HG02840 (cell line): ENCODE results near the gene MAPK1.
"Not testable (repeated sequence)": the region's sequence is repeated elsewhere in the genome, so short reads cannot be mapped to it uniquely, and the experiment has no call there.

Experiments used
- ATAC-seq: cut with Tn5 transposase; IDR thresholded peaks from one replicate; pipeline ENCODE4 v1.9.1; 2021; ENCODE audit warnings: mild to moderate bottlenecking, moderate library complexity, moderate number of reproducible peaks; ENCODE audit not compliant: unreplicated experiment, low FRiP score

Gene MAPK1

DNA sequence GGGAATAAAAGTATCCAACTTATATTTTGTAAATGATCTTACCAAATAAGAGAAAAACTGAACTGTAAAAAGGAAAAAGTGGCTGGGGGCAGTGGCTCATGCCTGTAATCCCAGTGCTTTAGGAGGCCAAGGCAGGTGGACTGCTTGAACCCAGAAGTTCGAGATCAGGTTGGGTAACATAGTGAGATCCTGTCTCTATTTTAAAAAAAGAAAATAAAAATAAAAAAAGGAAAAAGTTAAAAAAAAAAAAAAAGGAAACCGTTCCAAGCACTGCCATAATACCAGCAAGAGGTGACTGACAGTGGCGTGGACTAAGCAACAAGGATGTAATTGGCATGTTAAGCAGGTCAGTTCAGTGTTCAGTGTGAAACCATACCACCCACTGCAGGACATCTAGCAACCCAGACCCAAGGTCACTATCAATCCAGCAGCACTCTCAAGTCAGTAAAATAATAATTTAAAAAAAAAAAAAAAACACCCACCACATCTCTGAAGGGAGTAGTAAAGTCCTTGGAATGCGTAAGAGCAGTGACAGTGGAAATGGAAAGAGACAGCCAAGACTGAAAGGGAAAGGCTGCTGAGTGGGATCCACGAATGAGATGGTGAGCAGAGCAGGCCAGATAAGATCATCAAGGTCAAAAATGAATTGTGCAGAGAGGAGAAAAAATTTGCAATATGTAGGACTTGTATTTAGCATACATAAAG, 43.6 kb downstream of the MAPK1 start:
- ATAC-seq, result no peak

DNA sequence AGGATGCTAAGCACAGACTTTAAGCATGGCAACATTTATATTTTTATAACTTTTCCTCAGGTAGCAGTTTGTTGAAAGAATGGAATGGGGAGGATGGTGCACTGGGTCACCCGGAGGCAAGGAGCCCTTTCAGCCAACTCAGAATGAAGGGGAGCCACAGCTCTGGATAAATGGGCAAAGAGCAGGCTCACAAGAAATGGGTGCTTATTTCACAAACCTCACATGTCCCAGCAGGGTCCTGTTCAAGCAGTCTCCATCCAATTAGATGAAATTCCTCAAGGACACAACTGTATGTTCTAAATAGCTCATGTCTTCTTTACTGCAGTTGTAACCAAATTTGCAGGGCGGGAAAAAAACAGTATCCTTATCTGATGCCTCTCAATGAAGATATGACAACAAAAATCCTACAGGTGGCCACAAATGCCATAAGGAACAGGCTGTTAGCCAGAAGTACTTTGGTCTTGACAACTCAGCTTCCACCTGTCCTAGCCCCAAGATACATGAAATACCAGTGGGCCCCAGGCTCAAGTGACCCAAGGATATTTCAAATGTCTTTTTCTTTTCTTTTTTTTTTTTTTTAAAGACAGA, 48.2 kb downstream of the MAPK1 start:
- ATAC-seq, result no peak

DNA sequence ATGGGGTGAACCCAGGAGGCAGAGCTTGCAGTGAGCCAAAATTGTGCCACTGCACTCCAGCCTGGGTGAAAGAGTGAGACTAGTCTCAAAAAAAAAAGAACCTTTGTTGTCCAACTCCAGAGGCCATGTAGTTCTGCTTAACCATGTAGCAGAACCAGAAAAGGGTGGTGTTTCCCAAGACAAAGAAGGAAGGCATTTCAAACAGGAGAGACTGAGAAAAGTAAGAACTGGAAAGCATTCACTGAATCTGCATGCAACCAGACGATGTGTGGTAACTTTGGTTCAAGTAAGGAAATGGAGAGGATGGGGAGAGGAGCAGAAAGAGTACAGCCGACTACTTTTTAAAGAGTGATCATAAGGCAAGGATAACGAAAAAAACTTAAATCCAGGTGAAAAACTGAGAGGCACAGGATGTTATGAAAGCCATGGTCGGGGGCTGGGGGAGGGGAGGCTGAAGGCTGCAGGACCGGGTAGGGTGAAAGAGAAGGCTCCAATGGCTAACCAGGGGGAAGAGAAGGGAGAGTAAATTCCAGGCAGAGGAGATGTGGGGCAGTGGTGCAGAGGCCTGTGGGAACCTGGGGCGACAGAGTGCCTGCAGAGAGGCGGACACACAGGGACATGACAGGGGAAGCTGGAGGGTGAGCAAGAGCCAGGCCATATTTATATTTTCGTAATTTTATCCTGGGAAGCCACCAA, 48.8 kb downstream of the MAPK1 start:
- no peak for ATAC-seq

DNA sequence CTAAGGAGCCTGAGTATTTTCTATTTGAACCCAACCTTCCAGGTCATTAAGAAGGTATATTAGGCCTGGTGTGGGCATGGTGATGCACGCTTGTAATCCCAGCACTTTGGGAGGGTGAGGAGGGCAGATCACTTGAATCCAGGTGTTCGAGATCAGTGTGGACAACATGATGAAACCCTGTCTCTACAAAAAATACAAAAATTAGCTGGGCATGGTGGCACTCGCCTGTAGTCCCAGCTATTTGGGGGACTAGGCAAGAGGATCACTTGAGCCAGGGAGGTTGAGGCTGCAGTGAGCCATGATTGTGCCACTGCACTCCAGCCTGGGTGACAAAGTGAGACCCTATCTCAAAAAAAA, 50.0 kb downstream of the MAPK1 start:
- not testable (repeated sequence) for ATAC-seq

DNA sequence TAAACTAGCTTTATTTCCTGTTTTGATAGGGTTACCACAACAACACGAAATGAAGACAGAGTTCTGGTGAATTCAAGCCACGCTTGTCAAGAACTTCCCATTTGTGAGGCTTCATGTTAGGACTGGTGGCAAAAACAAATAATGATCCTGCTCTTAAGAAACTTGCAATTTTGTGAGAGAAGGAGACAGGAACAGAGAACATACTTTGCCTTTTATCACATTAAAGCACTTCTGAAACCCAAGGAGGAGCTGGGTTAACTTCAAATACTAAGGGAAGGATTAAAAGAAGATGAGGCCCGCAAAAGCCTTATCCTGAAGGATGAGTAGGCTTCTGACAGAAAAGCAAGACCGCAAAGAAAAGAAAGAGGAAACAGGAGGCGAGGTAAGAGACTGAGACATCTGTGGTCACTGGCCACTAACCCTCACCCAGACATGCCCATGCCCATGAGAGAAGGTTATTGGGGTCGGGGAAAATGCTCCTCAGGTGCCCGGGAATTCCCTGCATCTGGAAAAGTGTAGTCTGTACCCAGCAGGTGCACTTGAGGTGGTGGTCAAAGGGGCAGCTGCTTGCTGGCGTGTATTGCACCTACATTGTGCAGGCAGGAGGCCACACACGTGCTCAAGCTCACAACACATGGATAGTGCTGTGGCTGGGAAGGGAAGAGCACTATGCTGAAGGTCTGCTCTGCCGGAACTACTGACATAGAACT, 50.5 kb downstream of the MAPK1 start:
- ATAC-seq, result no peak

DNA sequence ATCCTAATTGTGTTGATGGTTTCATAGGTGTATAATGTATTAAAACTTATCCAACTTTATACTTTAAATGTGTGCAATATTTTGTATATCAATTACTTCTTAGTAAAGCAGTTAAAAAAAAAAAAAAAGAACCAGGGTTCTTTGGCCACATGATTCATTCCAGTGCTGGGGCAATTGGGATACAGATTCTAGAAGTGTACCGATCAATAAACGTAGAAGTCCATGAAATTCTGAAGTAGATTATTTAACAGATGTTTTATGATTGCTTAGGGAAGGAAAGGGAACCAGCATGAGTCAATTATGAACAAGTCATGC, 51.0 kb downstream of the MAPK1 start:
- no peak for ATAC-seq

DNA sequence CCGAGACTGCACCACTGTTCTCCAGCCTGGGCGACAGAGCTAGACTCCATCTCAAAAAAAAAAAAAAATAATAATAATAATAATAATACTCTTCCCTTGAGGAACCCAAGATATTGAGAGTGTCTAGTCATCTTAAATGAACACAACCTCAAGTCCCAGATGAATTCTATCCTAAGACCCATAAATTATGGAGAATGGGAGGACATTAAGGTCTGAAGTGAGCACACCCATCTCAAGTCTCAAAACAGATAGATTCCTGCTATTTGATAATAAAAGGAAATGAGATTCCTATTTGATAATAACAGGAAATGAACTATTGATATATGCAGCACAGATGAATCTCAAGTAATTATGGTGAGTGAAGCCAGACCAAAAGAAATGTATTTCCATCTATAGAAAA, 51.5 kb downstream of the MAPK1 start:
- ATAC-seq, result no peak

DNA sequence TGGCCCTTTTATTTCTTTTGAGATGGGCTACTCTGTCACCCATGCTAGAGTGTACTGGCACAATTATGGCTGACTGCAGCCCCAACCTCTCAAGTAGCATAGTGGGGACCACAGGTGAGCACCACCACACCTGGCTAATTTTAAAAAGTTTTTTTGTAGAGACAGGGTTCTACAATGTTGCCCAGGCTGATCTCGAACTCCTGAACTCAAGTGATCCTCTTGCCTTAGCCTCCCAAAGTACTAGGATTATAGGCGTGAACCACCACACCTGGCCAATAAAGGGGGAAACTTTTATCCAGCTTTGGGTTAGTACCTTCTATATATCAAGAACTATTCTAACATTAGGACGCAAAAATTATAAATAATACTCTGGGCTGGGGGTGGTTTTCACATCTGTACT, 52.1 kb downstream of the MAPK1 start:
- ATAC-seq, result no peak

DNA sequence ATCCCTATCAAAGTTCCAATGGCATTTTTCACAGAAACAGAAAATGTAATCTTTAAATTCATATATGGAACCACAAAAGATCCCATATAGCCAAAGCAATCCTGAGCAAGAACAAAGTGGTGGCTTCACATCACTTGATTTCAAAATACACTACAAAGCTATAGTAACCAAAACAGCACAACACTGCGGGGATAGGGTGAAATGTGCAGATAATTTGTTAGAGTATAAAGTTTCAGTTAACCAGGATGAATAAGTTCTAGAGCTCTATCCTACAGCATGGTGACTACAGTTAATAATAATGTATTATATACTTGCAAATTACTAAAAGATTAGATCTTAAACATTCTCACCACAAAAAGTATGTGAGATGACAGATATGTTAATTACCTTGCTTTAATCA, 55.5 kb downstream of the MAPK1 start:
- ATAC-seq, result no peak

DNA sequence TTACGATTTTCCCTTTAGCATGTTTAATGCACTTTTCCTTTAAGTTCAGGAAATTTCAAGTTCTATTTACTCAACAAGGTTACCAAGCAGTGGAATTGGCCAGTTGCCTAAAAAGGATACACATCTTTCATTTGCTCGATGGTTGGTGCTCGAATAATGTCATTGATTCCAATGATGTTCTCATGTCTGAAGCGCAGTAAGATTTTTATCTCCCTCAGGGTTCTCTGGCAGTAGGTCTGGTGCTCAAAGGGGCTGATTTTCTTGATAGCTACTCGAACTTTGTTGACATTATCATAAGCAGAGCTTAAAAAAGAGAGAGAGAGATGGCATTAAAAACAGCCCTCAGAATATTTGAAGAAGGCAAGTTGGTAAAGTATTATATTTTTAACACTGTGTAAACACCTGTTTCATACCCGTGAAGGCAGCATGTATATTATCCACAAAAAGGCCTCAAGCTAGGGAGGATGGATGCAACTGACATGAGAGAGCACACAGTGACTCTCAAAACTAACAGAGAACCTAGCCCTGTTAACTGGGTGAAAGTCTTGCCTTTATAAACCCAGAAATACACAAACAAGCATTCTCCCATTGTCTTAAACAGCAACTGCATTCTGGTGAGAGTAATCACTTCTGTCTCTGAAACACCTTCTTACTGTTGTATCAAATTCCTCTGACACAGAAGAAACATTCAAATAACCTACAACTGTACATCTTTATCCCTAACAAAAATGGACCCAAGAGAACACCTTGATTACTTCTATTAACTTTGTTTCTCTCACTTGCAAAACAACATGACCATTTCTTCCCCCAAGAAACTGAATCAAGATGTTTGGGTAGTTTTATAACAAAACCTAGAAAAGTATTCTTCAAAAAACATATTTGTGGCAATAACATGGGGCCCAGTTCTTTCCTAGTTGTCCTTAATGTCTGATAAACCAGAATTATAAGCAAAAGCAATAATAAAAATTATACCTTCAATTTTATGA, 59.6 kb downstream of the MAPK1 start:
- no peak for ATAC-seq

DNA sequence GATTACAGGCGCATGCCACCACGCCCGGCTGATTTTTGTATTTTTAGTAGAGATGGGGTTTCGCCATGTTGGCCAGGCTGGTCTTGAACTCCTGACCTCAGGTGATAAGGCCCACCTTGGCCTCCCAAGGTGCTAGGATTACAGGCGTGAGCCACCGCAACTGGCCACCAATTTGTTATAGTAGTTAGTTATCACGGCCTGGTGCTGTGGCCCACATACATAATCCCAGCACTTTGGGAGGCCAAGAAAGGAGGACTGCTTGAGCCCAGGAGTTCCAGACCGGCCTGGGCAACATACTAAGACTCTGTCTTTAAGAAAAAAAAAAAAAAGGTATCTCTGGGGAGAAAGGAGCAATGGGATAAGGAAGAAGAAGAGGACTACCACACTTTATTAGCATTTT, 62.1 kb downstream of the MAPK1 start:
- ATAC-seq, result not testable (repeated sequence)

DNA sequence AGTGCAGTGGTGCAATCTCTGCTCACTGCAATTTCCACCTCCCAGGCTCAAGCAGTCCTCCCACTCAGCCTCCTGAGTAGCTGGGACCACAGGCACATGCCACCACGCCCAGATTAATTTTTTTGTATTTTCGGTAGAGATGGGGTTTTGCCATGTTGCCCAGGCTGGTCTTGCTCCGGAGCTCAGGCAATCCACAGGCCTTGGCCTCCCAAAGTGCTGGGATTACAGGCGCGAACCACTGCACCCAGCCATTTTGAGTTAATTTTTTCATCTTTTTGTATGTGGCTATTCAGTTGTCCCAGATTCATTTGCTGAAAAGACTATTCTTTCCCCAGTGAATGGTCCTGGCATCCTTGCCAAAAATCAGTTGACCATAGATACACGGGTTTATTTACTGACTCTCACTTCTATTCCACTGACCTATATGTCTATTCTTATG, 63.6 kb downstream of the MAPK1 start:
- ATAC-seq, result no peak

DNA sequence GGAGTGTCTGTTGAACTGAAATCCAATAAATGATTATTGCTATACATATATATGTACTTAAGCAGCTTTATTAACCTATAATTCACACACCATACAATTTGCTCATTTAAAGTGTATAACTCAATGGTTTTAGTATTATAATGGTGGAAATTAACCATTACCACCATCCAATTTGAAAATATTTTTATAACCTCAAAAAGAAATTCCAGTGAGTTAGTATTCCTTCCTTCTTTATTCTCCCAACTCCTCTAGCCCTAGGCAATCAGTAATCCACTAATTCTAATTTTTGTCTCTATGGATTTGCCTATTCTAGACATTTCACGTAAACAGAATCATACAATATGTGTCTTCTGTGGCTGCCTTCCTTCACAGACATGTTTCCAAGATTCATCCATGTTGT, 64.8 kb downstream of the MAPK1 start:
- no peak for ATAC-seq

DNA sequence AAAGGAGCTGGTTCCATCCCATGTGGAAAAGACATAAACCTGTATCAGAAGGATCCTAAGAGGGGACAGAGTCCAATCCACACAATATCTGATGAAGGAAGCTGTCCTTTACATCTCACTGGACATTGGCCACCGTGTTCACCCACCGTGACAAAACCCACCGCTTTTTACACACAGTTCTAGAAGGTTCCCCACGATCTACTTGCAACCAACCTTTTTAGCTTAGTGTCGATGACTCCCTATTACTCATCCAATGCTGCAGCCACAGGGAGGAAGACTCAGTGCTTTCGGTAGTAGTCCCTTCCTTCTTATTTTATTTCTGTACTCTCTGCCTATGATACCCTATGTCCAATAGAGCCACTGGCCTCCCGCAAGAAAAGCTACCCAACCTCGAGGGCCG, 65.4 kb downstream of the MAPK1 start:
- ATAC-seq, result no peak

DNA sequence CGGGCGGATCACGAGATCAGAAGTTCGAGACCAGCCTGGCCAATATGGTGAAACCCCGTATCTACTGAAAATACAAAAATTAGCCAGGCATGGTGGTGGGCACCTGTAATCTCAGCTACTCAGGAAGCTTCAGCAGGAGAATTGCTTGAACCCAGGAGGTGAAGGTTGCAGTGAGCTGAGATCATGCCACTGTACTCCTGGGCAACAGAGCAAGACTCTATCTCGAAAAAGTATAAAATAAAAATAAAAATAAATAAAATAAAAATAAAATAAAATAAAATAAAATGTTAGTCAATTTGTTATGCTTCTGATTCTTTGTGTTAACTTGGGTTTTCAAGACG, 66.2 kb downstream of the MAPK1 start:
- ATAC-seq, result not testable (repeated sequence)

DNA sequence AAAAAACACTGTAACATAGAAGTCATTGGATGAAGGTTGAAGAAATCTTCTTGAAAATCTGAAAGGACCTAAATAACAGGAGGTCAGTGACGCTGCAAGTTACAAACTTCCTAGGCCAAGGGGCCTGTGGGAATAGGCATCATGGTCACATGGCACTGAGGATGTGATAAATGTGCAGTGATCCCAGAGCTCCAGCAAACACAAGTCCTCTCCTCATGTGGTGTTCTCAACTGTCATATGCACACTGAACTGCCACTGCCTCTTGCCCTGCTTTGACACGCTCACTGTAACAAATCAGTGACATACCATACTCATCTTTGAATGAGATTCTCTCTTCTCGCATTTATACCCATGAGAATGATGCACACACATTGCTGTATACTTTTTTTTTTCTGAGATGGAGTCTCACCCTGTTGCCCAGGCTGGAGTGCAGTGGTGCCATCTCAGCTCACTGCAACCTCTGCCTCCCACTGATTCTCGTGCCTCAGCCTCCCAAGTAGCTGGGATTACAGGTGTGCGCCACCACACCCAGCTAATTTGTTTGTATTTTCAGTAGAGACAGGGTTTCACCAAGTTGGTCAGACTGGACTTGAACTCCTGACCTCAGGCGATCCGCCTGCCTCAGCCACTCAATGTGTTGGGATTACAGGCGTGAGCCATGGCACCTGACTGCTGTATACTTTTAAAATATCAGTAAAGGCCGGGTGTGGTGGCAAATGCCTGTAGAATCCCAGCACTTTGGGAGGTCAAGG, 66.7 kb downstream of the MAPK1 start:
- no peak for ATAC-seq

DNA sequence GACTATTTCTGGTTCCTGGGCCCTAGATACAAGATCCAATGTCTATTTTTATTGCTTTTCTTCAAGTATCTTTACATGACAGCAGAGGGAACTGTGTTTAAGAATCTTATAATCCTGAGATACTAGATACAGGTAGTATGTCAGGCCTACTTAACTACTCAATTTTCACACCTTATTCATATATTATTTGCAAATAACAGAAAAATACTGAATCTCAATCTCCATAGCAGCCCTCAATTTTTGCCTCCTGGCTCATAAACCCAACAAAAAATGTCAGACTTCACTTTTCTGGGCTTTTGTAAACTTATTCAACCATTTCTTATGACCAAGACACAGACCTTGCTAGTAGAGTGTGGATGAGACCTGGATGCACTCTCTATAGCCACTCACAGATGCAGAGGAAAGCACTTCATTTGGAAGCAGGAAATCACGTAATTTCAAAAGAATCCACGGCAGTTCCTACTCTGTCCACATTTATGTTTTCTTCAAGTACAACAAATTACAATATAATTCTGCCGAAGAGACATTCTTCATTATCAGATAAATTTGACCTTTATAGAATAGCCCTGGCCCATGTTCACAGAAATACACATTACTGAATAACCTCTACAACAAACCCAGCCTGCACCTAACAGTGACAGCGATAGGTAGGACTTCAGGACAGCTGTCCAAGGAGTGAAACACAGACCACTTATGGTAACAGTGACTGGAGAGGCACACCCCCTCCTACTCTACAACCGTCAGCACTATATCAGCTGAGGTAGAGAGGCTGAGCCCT, 69.8 kb downstream of the MAPK1 start:
- no peak for ATAC-seq

DNA sequence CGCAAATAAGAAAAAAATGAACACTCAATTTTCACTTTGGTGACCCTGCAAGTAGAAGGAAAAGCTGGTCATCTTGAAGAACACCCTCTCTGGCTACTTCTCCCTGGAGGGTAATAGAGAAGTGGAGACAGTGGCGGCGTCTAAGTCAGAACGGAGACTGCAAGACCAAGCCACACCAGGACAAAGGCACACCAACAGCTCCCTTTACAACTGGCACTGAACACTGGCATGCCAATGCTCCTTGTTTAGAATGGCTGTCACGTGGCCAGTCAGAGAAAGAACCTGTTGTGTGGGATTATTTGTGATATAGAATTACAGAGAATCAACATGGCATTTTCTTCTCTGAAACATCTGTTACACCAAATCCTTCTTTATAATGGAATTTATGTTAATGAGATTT, 70.6 kb downstream of the MAPK1 start:
- no peak for ATAC-seq

DNA sequence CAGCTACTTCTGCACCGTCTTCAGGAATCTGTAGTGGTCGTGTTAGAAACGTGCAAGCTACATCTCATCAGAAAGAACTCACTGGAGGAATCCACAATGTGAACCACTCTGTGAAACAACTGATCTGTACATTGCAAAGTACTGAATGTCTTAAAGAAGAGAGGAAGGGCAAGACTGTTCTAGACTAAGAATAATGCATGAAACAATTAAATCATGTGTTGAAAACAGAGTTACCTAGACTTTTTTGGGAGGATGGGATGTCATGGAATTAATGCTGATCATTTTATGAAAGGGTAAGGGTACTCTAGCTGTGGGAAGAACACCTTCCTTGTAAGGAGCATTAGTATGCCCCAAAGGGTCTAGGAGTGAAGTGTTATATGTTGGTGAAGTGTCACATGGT, 71.2 kb downstream of the MAPK1 start:
- ATAC-seq, result no peak
